Lower leg skin (tissue), 3 donors: ENCODE results near the gene DIRAS3.

Source experiments
- CTCF ChIP-seq, 3 donors: fragments of 450-650 bp; IDR thresholded peaks; one replicate each; pipeline ENCODE4 v1.5.1; 2016; ENCODE audit warnings: antibody characterized with exemption in 3 of 3, mild to moderate bottlenecking in 3 of 3, moderate library complexity in 2 of 3
- POLR2A ChIP-seq, 2 donors: fragments of 450-650 bp; IDR thresholded peaks; one replicate each; pipeline ENCODE4 v1.6.1; 2016 to 2017; ENCODE audit warnings: antibody characterized with exemption in 2 of 2, mild to moderate bottlenecking in 1 of 2, moderate library complexity in 1 of 2

- TF ChIP-seq POLR2A (IDR thresholded peaks at IDR 0.05) (no peak), CTCF (IDR thresholded peaks at IDR 0.05) (no peak)
These were observed 43.3 kb upstream of the DIRAS3 start for GRCh38 chr1:68093737-68094136.
